Astrocyte of the spinal cord (primary cell): ENCODE results near the gene ZNF681.

Experiments
- DNase-seq: peaks from one replicate; pipeline ENCODE4 v3.0.0; 2011; ENCODE audit warnings: low read depth, low spot score
- H3K4me3 ChIP-seq: 2 replicates; pipeline ENCODE4 v1.5.1; 2011; ENCODE audit warnings: low read depth, mild to moderate bottlenecking, low read length, moderate library complexity
- in situ Hi-C: cut with HindIII; loops from 2 replicates; pipeline ENCODE4 v1.10.0; 2017; ENCODE audit warnings: low sequenced_read_pairs
- TF ChIP-seq, protein P1 (sequence below): IDR thresholded peaks from 2 replicates; pipeline ENCODE4 v1.5.1; 2012; ENCODE audit warnings: low read depth, mild to moderate bottlenecking, low read length, inconsistent platforms

The ZNF681 gene

DNA sequence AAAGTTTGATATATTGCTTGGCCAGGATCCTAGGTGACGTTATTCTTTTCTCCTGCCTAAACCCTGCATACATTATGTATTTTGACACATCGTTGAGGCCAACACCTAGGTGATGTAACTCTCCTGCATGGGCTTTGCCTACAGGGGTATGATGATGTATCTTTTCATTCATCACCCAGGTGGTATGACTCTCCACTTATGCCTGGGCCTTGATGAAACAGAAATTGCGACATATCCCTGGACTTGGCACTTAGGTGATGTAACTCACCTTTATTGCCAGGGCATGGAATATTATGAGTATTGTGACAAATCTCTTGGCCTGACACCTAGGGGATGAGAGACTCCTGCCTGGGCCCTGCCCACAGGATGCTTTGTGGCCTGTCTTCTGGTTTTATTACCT is 18.5 kb upstream of the ZNF681 start:
- in situ Hi-C loops: no loop called here
- TF ChIP-seq, protein P1, sequence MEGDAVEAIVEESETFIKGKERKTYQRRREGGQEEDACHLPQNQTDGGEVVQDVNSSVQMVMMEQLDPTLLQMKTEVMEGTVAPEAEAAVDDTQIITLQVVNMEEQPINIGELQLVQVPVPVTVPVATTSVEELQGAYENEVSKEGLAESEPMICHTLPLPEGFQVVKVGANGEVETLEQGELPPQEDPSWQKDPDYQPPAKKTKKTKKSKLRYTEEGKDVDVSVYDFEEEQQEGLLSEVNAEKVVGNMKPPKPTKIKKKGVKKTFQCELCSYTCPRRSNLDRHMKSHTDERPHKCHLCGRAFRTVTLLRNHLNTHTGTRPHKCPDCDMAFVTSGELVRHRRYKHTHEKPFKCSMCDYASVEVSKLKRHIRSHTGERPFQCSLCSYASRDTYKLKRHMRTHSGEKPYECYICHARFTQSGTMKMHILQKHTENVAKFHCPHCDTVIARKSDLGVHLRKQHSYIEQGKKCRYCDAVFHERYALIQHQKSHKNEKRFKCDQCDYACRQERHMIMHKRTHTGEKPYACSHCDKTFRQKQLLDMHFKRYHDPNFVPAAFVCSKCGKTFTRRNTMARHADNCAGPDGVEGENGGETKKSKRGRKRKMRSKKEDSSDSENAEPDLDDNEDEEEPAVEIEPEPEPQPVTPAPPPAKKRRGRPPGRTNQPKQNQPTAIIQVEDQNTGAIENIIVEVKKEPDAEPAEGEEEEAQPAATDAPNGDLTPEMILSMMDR: no peak
- no peak overlapping the region for H3K4me3 ChIP-seq
- DNase-seq: no peak

- TF ChIP-seq, protein P1: no peak
- H3K4me3 ChIP-seq: no peak overlapping the region
- DNase-seq: no peak
- in situ Hi-C loops: no loop called here
Measured at GRCh38 chr19:23776507-23777205, 18.0 kb upstream of the ZNF681 start.

DNA sequence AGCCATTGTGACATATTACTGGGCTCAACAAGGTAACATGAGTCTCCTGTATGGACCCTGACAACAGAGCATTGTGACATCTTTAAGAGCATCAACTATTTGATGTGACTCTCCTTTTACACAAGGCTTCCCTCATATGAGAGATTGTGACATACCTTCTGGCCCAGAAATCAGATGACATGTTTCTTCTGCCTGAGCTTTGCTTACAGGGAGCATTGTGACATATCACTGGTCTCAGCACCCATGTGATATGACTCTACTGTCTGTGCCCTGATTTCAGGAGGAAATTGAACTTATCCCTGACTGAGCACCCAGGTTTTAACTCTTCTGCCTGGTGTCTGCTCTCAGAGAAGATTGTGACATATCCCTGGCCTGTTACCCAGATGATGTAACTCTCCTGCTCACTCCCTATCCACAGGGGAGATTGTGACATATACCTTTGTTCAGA is 15.9 kb upstream of the ZNF681 start:
- DNase-seq: no peak

DNA sequence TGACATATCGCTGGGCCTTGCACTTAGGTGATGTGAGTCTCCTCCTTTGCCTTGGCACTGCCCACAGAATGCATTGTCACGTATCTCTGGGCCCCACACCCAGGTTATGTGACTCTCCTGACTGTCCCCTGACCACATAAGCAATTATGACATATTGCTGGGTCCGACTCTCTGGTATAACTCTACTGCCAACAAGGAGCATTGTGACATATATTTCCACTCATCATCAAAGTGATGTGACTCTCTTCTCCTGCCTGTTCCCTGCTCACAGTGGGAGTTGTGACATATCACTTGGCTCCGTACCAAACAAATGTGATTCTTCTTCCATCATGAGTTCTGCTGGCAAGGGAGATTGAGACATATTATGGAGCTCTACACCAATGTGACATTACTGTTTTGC is 15.4 kb upstream of the ZNF681 start:
- in situ Hi-C loops: no loop called here
- no peak for DNase-seq
- TF ChIP-seq, protein P1: no peak
- H3K4me3 ChIP-seq: no peak overlapping the region

More for the DNA sequence above, 15.9 kb upstream of the ZNF681 start:
- TF ChIP-seq, protein P1: no peak
- in situ Hi-C loops: no loop called here
- no peak overlapping the region for H3K4me3 ChIP-seq

DNA sequence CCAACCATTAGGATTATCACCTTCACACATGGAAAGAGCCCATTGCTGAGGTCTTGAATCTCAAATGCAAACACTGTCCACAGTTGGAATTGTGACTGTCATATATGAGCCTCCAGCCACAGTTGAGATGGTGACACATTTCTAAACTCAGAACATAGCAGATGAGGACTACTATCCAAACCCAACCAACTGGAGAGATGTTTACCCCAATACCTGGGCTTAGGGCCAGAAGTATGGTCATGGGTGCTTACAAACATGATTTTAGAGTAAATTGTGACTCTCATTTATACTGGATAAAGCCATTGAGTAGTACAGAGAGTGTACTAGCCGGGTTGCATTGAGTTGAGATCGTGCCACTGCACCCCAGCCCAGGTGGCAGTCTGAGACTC is 14.0 kb upstream of the ZNF681 start:
- TF ChIP-seq, protein P1: no peak
- DNase-seq: no peak
- no peak overlapping the region for H3K4me3 ChIP-seq
- in situ Hi-C loops: no loop called here

- TF ChIP-seq, protein P1: no peak
- H3K4me3 ChIP-seq: no peak overlapping the region
- DNase-seq: no peak
- in situ Hi-C loops: no loop called here
Measured at GRCh38 chr19:23771761-23772674, 13.3 kb upstream of the ZNF681 start.
